ENCODE data around the gene PRIMPOL.
"Not testable (repeated sequence)": the region's sequence is repeated elsewhere in the genome, so short reads cannot be mapped to it uniquely, and the experiment has no call there.

The PRIMPOL gene

GRCh38 chr4:184641451-184641850 is 8.1 kb upstream of the PRIMPOL start:
- DNase-seq = no peak

DNA sequence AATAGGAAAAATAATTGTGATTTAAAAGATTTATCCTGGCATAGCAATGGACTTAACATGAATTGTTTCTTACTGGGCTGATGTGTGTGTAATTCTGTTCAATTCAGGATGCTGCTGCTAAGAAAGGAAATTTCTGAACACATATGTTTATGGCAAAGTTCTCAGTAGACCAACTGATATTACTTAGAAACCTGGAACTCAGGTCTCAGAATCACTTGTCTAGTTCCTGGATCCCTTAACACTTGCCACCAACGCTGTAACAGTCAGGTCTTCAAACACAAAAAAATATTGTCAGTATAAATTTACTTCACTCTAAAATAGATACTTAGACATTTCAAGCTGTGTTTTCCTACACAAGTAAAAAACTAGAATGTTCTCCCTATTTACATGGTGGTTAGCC is 5.8 kb upstream of the PRIMPOL start:
- no peak for DNase-seq

GRCh38 chr4:184644553-184645307 is 4.8 kb upstream of the PRIMPOL start:
- DNase-seq = no peak

DNA sequence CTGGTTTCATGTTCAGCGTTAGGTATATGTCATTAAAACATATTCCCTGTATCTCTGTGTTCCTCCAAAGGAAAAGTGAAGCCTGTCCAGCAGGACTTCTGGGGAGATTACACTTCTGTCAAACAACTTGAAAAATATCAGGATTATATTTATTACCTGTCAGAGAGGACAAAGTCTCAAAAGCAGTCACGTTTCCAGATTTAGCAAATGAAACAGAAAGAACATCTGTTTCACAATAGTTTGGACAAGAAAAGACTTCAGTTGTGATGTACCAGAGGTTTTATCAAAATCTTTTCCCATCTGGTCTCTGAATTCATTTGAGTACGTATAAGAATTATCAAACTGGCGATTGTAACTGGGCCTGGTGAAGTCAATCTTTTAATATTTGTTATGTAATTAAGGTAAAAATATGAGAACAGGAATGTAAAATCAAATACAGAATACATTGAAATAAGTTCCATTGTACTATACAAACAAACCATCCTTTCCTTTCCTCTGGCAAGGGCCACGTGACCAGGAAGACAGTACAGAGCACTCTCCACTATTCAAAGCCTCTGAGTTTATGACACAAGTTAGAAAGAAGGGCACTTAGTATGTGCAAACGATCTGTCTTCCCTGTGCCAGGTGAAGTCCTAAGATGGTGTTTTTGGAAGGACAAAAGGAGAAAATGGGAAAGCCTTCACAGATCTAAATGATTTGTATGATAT is 3.5 kb upstream of the PRIMPOL start:
- no peak for DNase-seq

DNA sequence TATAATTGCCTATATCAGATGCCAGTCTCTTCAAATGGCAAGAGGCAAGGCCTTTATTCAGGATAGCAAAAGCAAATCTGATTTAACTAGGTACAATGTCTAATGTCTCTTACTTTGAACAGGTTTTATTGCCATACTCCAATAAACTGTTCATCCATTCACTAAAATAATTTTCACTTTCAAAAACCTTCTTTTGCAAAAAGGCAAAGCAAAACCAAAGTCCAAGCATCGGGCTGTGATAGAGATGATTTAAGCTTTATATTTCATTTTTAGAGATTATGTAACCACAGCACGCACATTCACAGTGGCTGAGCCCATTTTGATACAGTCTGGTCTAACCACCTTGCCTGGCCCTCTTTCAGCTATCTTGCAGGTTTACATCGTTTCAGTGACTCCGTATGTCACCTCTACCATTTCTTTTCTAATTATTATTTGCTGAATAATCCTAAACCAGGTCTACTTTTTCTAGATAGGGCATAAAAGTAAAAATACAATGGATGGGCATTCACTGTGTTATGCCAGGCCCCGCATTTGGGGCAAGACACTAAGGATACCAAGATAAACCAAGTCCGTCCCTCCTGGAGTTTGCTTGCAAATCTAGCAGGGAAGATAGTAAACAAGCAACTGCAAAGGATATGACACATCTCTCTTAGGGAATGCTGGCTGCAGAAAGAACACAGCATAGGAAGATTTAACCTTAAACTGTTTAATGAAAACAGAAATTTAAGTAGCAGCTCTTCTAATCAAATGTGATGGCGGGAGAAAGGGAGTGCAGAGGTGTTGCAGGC is 2.1 kb upstream of the PRIMPOL start:
- DNase-seq = no peak

DNA sequence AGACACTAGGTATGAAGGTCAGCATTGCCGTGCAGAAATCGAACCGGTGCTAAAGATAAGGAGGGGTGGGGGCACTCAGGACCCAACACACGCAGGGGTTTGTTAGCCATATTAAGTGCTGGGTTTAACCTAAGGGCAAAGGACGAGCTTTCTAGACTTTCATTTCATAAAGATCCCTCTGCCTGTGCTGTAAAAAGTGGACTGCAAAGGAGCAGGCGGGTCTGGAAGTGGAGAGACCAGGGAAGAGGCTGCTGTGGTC is 1.6 kb upstream of the PRIMPOL start:
- DNase-seq = no peak

DNA sequence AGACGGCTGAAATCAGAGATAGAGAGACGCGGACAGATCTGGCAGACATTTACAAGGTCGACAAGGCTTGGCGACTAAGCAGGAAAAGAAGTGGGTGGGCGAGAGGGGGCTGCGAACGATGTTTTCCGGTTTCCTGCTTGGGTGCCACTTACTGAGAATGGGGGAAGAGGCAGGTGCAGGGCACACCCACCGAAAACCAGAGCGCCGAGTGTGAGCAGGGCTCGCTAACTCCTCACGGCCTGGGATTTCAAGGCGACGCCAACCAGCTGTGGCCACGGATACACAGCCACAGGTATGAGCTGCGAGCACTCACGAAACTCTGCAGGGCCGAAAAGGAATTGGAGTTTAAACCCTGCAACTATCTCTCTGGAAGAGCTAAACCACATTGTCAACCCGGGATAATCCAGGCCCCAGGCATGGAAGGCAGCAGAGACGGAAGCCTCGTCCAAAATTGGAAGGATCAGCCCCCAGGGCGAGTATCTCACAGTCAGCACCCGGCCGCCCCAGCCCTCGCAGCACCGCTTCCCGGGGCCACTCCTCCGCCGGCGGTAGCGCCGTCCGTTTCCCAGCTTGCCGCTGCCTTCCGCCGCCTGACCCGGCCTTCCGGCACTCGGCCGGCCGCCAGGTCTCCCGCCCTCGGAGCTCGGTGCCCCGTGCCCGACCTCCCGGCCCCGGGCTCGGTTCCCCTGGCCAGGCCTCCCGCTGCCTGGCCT is 1.1 kb upstream of the PRIMPOL start:
- DNase-seq = no peak

GRCh38 chr4:184649971-184650855 is 675 bp downstream of the PRIMPOL start:
- DNase-seq = no peak

DNA sequence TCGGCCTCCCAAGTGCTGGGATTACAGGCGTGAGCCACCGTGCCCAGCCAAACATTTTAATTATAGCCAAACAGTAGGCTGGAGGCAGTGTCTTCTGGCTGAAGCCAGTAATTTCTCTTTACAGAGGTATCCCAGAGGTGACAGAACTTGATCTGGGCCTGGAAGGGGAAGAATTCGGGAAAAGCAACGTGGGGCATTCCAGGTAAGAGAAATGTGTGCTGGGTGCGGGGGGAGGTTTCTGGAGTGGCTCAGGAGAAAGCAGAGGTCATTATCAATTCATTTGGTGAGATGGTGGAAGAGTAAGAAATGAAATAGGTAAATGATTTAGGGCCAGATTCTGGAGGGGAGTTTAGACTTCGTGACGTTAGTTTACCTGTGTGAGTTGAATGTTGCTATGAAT is 2.4 kb downstream of the PRIMPOL start:
- no peak for DNase-seq

DNA sequence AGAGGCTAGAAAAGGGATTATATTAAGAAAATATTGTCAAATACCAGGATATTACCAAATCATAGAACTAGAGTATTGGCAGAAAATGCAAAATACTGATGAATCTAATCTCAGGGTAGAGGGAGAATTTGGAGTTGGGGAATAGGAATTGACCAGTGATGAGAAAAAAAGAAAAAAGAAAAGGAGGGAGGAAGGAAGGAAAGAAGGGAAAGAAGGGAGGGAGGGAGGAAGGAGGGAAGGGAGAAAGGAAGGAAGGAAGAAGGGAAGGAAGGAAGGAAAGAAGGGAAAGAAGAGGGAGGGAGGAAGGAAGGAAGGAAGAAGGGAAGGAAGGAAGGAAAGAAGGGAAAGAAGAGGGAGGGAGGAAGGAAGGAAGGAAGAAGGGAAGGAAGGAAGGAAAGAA is 3.1 kb downstream of the PRIMPOL start:
- DNase-seq = not testable (repeated sequence)

DNA sequence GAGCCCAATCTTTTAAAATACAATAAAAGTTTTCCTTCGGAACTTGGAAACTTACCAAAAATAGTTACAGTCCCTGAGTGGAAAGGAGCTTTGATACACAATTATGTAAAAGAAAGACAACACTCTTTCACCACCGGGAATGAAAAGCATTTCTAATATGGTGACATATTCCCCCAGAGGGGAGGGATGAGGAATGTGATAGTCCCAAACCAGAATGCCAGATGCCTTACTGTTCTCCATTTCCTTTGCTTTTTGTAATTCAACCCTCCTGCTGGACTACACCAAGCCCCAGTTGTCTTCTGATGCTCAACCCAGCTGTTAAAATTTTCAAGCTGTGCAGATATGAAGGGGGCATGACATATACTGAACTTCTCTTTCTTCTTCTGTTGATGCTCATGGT is 4.1 kb downstream of the PRIMPOL start:
- no peak for DNase-seq

DNA sequence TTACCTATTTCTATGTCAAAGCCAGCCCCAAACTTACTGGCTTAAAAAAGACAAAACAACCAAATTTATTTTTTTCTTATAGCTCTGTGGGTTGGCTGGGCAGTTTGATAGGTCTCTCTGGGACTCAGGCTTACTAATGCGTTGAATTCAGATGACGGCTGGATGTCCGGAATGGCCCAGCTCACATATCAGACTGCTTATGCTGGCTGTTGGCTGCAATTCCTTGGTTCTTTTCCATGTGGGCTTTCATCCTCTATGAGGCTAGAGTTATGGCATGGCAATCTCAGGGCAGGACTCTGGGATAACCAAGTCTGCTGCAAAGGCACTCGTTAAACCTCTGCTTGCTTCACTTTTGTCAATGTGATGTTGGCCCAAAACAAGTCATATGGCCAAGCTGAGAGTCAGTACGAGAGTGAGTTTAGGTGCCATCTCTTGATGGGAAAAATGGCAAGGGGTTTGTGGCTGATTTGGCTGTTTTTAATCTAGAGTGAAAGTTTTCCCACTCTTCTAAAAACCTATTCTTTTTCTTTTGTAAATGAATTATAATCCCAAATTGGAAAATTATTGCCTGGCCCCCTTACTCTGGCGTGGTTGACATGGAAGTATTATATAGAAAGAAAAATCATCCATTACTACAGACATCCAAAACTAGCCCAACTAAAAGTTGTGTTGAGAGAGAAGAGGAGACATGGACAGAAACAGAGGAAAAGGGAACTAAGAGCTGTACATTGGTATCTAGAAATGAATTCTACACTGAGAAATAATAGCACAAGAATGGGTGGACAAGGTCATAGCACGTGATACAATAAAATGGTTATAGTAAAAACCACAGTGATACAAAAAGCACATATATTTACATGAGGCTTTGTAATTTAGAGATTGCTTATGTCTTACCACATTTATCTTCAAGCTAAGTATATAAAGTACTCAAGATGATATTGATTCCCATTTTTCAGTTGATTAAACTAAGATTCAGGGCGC is 6.6 kb downstream of the PRIMPOL start:
- no peak for DNase-seq

- DNase-seq = no peak
Measured at GRCh38 chr4:184657144-184657543, 7.6 kb downstream of the PRIMPOL start.

- DNase-seq = not testable (repeated sequence)
Measured at GRCh38 chr4:184657820-184658219, 8.3 kb downstream of the PRIMPOL start.

DNA sequence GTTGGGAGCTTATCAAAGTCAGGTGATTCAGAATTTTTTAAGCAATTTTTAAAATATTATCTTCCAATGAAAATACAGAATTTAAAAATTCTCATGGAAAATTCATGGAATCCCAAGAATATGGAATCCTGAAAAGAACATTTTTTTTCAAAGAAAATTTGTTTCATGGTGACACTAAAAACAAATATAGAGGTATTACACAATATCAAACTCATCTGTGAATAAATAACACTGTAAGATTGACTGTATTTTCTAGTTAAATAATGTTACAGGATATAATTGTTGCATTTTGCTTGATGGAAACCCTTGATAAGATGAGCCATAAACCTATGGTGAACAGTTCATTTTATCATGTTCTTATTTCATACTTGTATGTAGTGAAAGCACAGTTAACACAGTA is 11.4 kb downstream of the PRIMPOL start:
- no peak for DNase-seq

DNA sequence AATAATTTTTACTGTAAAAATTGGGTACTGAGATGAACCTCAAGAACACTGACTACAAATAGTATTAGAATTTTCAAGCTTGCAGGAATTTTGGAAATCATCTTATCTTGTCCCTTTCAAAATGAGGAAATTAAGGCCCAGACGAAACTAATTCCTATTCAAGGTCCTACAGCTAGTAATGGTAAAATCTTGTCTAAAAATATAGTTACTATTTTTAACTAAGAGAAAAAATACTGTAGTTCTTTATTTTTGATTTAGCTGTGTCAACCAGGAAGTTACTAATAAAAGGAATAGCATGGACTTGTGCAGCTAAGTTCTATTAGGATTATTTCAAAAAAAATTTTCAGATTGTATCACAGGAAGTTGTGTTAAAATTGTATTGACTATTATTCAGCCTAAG is 12.7 kb downstream of the PRIMPOL start:
- no peak for DNase-seq

DNA sequence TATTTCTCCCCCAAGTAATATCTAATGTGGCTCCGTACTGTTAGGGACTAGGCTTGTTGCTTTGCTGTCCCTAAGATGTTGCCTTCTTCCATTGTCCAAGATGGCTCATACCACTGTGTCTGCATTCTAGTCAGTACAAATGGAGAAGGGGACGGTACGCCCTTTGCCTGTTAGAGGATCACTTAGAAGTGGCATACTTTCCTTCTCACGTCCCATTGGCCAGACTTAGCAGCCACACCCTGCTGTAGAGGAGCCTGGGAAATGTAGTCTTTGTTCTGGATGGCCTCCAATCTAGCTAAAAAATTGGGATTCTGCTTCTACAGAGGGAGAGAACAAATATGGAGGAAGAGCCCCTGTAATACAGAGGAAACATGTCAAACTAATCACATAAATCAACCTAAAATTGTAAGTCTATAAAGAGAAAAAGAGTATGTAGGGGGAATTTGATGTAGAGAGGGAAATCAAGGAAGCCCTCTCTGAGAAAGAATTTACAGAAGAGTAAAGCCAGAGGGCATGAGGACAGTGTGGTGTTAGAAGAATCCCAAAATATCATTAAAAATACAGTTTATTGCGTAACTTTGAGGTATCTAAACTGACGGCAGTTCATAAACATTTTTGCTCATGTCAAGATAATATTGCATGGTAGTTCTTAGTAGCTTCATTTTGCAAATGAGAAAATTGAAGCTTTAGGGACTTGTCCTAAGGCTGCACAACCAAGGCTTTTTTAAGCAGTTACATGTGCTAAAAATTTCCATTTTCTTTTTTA is 15.1 kb downstream of the PRIMPOL start:
- DNase-seq = no peak

- no peak for DNase-seq
Measured at GRCh38 chr4:184666670-184667069, 17.1 kb downstream of the PRIMPOL start.

- DNase-seq = no peak
Measured at GRCh38 chr4:184668096-184668495, 18.6 kb downstream of the PRIMPOL start.

- DNase-seq = no peak
Measured at GRCh38 chr4:184668511-184669114, 19.1 kb downstream of the PRIMPOL start.

All from NCI-H1930 (cell line).